Daoy (cell line): ENCODE data around the gene MLYCD. TPM values are rescaled to one million over a fixed set of nuclear protein-coding genes. Genes with fewer than 3 reads are reported as not detected.

Experiments used
- DNase-seq: peaks from one replicate; pipeline ENCODE4 v3.0.0-alpha.2; 2015; ENCODE audit warnings: low read depth
- total RNA-seq: library from RNA; depleted of rRNA; stranded (reverse); fragments of >200 nt; shearing (Covaris generic); gene quantifications from 2 replicates; pipeline ENCODE4 v1.2.3, GENCODE V29; 2014; rRNA removed

Gene MLYCD
- 1.6 and 2.5 TPM in 2 replicates for total RNA-seq

- DNase-seq = peak; percentile 84
Measured at GRCh38 chr16:83898463-83899271, at the start of gene MLYCD. Gene MLYCD, plus strand, starts transcription at chr16:83899115. Its CDS starts 30 bp downstream, at chr16:83899145.

- no peak for DNase-seq
Measured at GRCh38 chr16:83849421-83849820, 49.5 kb upstream of the MLYCD start.

GRCh38 chr16:83850947-83851346 is 48.0 kb upstream of the MLYCD start:
- DNase-seq = no peak

DNA sequence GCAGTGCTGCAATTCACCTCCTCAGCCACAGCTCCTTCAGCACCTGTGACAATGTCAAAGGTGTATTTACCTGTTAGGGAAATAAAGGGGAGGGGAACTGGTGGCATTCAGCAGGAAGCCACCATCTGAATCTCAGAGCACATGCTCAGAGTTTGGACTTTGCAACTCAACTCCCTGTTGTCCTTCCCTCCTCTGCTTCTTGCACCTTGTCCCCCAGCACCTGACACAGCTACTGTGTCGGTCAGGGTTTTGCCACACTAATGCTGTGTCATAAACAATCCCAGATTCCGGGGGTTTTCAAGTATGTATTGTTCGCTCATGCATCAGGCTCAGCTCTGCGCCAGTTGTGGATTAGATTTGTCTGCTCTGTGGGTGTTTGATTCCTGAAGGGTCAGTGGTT is 47.4 kb upstream of the MLYCD start:
- DNase-seq = no peak

GRCh38 chr16:83852774-83853173 is 46.1 kb upstream of the MLYCD start:
- DNase-seq = no peak

DNA sequence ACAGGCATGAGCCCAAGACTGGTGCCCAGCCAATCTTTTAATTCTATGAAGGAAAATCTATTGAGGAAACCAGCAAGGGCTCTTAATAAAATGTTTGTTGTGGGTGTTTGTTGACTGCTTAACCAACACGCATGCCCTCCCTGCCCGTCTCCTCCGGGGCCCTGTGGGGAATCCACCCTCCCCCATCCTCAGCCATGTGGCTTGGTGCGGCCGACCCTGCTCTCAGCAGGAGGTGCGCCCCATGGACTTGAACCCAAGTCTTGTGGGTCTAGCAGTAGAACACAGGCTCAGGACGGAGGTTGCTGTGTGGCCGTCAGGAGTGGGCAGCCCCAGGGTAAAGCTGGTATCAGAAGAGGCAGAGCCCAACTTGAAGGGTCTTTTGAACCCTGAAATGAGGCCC is 45.1 kb upstream of the MLYCD start:
- DNase-seq = no peak

GRCh38 chr16:83854420-83854819 is 44.5 kb upstream of the MLYCD start:
- DNase-seq = no peak

GRCh38 chr16:83856792-83857191 is 42.1 kb upstream of the MLYCD start:
- DNase-seq = no peak

DNA sequence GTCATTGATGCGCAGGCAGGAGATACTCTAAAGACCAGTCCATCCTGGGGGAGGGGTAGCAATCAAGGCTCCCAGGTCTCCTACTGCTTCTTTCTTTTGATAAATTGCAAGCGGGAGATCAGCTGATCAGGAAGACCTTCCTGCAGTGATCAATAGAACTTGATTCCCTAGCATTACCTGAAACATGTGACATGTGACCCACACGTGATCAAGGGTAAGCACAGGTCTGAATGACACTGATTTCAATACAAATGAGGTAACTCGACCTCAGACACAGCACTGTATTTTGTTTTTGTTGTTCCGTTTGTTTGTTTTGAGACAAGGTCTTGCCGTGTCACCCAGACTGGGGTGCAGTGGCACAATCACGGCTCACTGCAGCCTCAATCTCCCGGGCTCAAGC is 39.6 kb upstream of the MLYCD start:
- no peak for DNase-seq

DNA sequence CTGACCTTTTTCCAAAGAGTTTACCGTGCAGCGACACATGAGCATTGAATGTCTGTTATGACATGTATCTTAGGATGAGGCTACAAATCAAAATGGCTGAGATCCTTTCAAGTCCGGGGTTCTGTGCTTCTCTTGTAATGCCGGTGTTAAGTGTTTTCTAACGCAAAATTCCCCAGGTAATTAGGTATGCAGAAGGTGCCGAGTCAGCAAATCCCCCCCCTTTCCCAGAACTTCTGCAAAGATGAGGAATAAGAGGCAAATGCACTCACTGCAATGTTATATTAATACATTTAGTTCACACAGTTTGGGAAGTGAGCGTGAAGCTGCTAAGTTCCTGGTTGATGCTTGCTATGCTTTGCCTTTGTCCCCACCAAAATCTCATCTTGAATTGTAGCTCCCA is 36.3 kb upstream of the MLYCD start:
- DNase-seq = no peak

- no peak for DNase-seq
Measured at GRCh38 chr16:83863682-83864081, 35.2 kb upstream of the MLYCD start.

DNA sequence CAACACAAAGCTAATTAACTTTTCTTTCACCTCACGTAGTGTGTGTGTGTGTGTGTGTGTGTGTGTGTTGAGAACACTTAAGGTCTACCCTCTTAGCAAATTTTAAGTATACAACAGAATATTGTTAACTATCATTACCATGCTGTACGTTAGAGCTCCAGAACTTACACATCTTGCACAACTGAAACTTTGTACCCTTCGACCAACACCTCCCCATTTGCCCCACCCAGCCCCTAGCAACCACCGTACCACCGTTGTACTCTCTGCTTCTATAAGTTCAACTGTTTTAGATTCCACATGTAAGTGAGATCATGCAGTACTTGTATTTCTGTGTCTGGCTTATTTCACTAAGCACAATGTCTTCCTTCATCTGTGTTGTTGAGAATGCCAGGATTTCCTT is 28.1 kb upstream of the MLYCD start:
- no peak for DNase-seq

GRCh38 chr16:83878838-83879237 is 20.1 kb upstream of the MLYCD start:
- peak; percentile 18 for DNase-seq

DNA sequence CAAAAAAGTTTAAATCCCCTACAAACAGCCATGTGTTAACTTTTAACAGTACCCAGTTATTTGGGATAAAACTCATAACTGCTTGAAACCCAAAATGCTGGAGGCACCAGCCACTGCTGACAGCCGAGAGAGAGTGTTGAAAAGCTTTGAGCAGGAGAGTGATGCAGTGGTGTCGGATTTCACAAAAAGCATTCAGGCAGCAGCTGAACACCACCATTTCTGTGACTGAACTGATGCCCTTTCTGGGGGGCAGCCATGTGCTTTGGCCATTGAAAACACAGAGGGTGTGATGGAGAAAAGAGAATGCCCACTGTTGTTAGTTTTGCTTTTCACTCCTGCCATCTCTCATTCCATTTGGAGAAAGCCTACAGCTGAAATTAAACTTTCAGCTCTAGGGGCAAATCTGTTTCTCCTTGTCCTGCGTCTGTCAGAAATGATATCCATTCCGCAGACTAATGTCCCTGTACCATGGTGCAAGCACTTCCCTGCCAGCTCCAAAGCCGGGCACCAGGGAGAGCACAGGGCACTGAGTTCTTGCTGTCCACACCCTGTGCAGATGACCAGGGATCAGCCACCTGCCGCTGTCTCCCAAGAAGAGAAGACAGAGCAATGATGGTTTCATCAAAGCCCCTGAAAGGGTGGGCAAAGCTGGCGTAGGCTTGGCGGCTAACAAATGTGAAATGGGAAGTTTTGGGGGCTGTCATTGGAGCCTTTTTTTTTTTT is 16.6 kb upstream of the MLYCD start:
- no peak for DNase-seq

DNA sequence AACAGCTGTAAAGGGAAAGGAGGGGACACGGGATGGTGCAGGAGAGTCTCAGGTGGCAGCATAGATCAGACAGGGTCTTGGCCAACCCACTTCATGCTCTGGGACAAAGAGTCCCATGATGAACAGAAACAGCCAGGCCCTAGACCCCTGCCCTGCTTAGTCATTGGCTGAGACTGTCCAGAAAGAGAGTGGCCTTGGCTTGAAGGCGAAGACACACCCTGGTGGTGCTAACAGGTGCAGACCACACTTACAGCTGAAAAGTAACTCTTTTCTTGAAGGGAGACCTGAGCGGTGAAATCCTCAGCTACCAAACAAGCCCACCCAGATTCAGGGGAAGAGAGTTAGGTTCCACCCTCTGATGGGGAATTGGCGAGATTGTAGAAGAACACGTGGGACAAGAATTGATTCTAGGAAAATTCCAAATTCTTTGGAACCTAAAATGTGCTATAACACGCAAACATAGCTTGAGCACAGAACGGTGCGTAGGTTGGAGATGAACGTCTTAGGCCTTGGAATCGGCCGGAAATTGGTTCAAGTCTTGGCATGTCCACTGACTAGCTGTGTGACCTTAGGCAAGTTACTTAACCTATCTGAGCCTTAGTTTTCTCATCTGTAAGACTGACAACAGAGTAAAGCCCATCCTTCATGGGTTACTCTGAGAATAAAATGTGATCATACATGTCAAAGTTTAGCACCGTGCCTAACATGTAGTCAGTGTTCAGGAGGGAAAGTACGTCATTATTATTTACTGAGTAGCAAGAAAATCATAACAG is 12.5 kb upstream of the MLYCD start:
- DNase-seq = no peak

DNA sequence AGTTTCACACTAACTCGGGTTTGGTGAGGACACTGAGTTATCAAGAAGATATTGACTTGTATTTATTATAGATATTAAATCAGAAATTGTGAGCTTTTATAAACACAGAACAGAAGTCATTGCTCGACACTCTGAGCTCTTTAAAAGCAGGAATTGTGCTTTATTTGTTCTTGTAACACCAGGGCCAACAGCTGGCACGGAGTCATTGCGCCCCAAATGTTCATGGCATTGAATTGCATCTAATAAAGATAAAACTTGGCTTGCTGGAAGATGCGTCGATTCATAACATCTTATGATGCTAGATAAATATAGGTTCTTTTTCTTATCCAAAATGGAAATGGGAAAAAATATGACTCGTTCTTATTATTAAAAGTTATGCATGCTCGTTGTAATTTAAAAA is 11.8 kb upstream of the MLYCD start:
- peak; percentile 24 for DNase-seq

DNA sequence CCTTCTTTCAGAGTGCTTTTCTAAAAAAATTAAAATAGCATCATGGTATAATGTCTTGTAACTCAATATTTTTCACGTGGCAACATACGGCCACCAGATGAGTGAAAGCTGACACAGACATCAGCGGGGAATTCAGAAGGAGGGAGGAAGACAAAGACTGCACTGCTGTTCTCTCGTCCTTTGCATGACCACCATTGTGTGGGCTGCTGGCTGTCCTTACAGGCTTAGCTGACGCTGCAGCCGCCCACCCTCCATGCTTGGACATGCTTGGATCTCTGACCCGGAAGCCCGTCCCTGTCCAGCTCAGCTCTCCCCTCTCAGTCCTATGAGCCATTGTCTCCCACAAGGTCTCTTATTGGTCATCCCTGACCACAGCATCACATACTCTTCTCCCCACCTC is 11.4 kb upstream of the MLYCD start:
- no peak for DNase-seq

DNA sequence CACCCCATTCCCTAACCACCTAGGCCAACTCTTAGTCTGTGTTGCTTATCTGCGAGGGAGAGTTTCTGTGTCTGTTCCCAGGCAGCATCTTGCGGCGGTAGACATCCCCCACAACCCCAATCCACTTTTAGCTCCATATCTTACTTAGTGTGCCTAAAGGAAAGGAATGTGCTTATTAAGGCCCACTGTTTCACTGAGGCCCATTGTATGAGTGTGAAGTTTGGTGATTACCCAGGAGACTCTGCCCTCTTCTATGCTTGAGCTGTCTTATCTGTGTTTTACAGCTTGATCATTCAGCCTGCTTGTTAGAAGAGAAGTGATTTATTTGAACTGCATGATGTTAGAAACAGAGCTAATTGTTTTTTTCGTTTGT is 10.3 kb upstream of the MLYCD start:
- DNase-seq = no peak

DNA sequence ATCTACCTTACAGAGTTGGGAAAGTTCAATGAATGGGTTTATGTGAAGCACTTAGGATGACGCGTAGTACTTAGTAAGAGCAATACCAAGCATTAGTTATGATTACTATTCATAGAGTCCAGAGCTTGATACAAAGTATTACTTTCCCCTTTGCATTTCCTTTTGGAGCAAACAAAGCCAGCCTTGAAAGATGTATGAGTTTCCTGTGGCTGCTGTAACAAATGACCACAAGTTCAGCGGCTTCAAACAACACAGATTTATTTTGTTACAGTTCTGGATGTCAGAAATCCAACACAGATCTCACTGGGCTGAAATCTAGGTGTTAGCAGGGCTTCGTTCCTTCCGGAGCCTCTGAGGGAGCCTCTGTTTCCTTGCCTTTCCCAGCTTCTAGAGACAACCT is 8.6 kb upstream of the MLYCD start:
- DNase-seq = no peak

GRCh38 chr16:83891742-83892141 is 7.2 kb upstream of the MLYCD start:
- no peak for DNase-seq

GRCh38 chr16:83895243-83895642 is 3.7 kb upstream of the MLYCD start:
- no peak for DNase-seq

GRCh38 chr16:83895942-83896341 is 3.0 kb upstream of the MLYCD start:
- no peak for DNase-seq
